Measurements from ENCODE around the gene GPRASP2.

DNA sequence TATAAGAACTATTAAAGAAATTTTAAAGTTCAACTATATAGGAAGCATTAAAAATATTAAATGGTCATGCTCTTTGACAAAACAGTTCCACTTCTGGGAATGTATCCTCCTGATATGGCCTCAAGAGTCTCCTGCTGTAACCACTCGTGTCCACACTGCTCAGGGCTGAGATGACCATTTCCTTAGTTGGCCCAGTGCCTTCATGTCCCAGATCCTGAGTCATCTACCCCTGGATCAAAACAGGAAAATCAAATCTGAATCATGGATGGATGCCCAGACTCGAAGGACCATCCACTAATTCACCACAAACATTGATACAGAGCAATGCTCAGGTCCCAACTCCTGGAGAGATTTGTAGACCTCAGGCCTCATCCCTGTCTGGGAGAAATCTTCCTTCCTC is 53.0 kb downstream of the GPRASP2 start:
- no peak for TF ChIP-seq EZH2phosphoT487 (IDR thresholded peaks at IDR 0.05; ENCODE audit: borderline replicate concordance)
- TF ChIP-seq, protein P1, sequence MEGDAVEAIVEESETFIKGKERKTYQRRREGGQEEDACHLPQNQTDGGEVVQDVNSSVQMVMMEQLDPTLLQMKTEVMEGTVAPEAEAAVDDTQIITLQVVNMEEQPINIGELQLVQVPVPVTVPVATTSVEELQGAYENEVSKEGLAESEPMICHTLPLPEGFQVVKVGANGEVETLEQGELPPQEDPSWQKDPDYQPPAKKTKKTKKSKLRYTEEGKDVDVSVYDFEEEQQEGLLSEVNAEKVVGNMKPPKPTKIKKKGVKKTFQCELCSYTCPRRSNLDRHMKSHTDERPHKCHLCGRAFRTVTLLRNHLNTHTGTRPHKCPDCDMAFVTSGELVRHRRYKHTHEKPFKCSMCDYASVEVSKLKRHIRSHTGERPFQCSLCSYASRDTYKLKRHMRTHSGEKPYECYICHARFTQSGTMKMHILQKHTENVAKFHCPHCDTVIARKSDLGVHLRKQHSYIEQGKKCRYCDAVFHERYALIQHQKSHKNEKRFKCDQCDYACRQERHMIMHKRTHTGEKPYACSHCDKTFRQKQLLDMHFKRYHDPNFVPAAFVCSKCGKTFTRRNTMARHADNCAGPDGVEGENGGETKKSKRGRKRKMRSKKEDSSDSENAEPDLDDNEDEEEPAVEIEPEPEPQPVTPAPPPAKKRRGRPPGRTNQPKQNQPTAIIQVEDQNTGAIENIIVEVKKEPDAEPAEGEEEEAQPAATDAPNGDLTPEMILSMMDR (conservative IDR thresholded peaks at IDR 0.05; ENCODE audit: low read length), result no peak
